ENCODE data around the gene PHRF1.

Gene PHRF1

GRCh38 chr11:609341-609811, 33.1 kb downstream of the PHRF1 start:
- Histone ChIP-seq H3K36me3 (ENCODE audit: control insufficient read depth in 5 of 5, insufficient read depth in 5 of 5, low read length in 5 of 5) (peaks cover 0 to 92% (median 90%) of the 10 kb centered on the region in 5 donors), H3K27ac (ENCODE audit: low read depth, low read length) (no peak overlapping the region), H3K9me3 (ENCODE audit: control insufficient read depth in 5 of 5, low read length in 5 of 5) (no peaks in the 10 kb centered on the region), H3K4me3 (ENCODE audit: low read depth in 1 of 5, low read length in 5 of 5) (no peak overlapping the region), H3K27me3 (ENCODE audit: control insufficient read depth in 5 of 5, insufficient read depth in 4 of 5, low read length in 5 of 5) (no peaks in the 10 kb centered on the region), H3K4me1 (ENCODE audit: control insufficient read depth in 5 of 5, insufficient read depth in 5 of 5, low read length in 5 of 5) (peaks cover 0 to 21% (median 8%) of the 10 kb centered on the region in 5 donors), H3K9ac (ENCODE audit: low read length in 5 of 5) (no peak overlapping the region)

- Histone ChIP-seq H3K9me3 (ENCODE audit: control insufficient read depth in 5 of 5, low read length in 5 of 5) (no peaks in the 10 kb centered on the region), H3K27me3 (ENCODE audit: control insufficient read depth in 5 of 5, insufficient read depth in 4 of 5, low read length in 5 of 5) (no peaks in the 10 kb centered on the region), H3K4me1 (ENCODE audit: control insufficient read depth in 5 of 5, insufficient read depth in 5 of 5, low read length in 5 of 5) (peaks cover 0 to 30% (median 17%) of the 10 kb centered on the region in 5 donors), H3K4me3 (ENCODE audit: low read depth in 1 of 5, low read length in 5 of 5) (no peak overlapping the region), H3K27ac (ENCODE audit: low read depth, low read length) (no peak overlapping the region), H3K36me3 (ENCODE audit: control insufficient read depth in 5 of 5, insufficient read depth in 5 of 5, low read length in 5 of 5) (peaks cover 0 to 86% (median 81%) of the 10 kb centered on the region in 5 donors), H3K9ac (ENCODE audit: low read length in 5 of 5) (no peak overlapping the region)
Observed at GRCh38 chr11:610146-610801, 34.0 kb downstream of the PHRF1 start.

GRCh38 chr11:611001-611996, 35.0 kb downstream of the PHRF1 start:
- Histone ChIP-seq H3K27ac (ENCODE audit: low read depth, low read length) (no peak overlapping the region), H3K4me1 (ENCODE audit: control insufficient read depth in 5 of 5, insufficient read depth in 5 of 5, low read length in 5 of 5) (peaks cover 0 to 37% (median 22%) of the 10 kb centered on the region in 5 donors), H3K36me3 (ENCODE audit: control insufficient read depth in 5 of 5, insufficient read depth in 5 of 5, low read length in 5 of 5) (peaks cover 0 to 76% (median 71%) of the 10 kb centered on the region in 5 donors), H3K27me3 (ENCODE audit: control insufficient read depth in 5 of 5, insufficient read depth in 4 of 5, low read length in 5 of 5) (no peaks in the 10 kb centered on the region), H3K9ac (ENCODE audit: low read length in 5 of 5) (no peak overlapping the region), H3K9me3 (ENCODE audit: control insufficient read depth in 5 of 5, low read length in 5 of 5) (no peaks in the 10 kb centered on the region), H3K4me3 (ENCODE audit: low read depth in 1 of 5, low read length in 5 of 5) (no peak overlapping the region)

GRCh38 chr11:612201-612960, 36.1 kb downstream of the PHRF1 start:
- no peaks in the 10 kb centered on the region for H3K27me3 ChIP-seq (ENCODE audit: control insufficient read depth in 5 of 5, insufficient read depth in 4 of 5, low read length in 5 of 5)
- peaks cover 0 to 65% (median 60%) of the 10 kb centered on the region in 5 donors for H3K36me3 ChIP-seq (ENCODE audit: control insufficient read depth in 5 of 5, insufficient read depth in 5 of 5, low read length in 5 of 5)
- peaks cover 0 to 45% (median 26%) of the 10 kb centered on the region in 5 donors for H3K4me1 ChIP-seq (ENCODE audit: control insufficient read depth in 5 of 5, insufficient read depth in 5 of 5, low read length in 5 of 5)
- no peak overlapping the region for H3K27ac ChIP-seq (ENCODE audit: low read depth, low read length)
- no peaks in the 10 kb centered on the region for H3K9me3 ChIP-seq (ENCODE audit: control insufficient read depth in 5 of 5, low read length in 5 of 5)
- H3K9ac ChIP-seq (ENCODE audit: low read length in 5 of 5) = no peak overlapping the region
- H3K4me3 ChIP-seq (ENCODE audit: low read depth in 1 of 5, low read length in 5 of 5) = no peak overlapping the region

- Histone ChIP-seq H3K36me3 (ENCODE audit: control insufficient read depth in 5 of 5, insufficient read depth in 5 of 5, low read length in 5 of 5) (peaks cover 0 to 60% (median 54%) of the 10 kb centered on the region in 5 donors), H3K4me1 (ENCODE audit: control insufficient read depth in 5 of 5, insufficient read depth in 5 of 5, low read length in 5 of 5) (peaks cover 0 to 45% (median 26%) of the 10 kb centered on the region in 5 donors), H3K9me3 (ENCODE audit: control insufficient read depth in 5 of 5, low read length in 5 of 5) (no peaks in the 10 kb centered on the region), H3K4me3 (ENCODE audit: low read depth in 1 of 5, low read length in 5 of 5) (no peak overlapping the region), H3K27me3 (ENCODE audit: control insufficient read depth in 5 of 5, insufficient read depth in 4 of 5, low read length in 5 of 5) (no peaks in the 10 kb centered on the region), H3K9ac (ENCODE audit: low read length in 5 of 5) (no peak overlapping the region), H3K27ac (ENCODE audit: low read depth, low read length) (no peak overlapping the region)
Observed at GRCh38 chr11:612961-613300, 36.7 kb downstream of the PHRF1 start.

- peak overlapping the region; percentile 86 for H3K27ac ChIP-seq (ENCODE audit: low read depth, low read length)
- no peak overlapping the region for H3K9ac ChIP-seq (ENCODE audit: low read length in 5 of 5)
- no peak overlapping the region for H3K4me3 ChIP-seq (ENCODE audit: low read depth in 1 of 5, low read length in 5 of 5)
- no peaks in the 10 kb centered on the region for H3K9me3 ChIP-seq (ENCODE audit: control insufficient read depth in 5 of 5, low read length in 5 of 5)
- no peaks in the 10 kb centered on the region for H3K27me3 ChIP-seq (ENCODE audit: control insufficient read depth in 5 of 5, insufficient read depth in 4 of 5, low read length in 5 of 5)
- H3K4me1 ChIP-seq (ENCODE audit: control insufficient read depth in 5 of 5, insufficient read depth in 5 of 5, low read length in 5 of 5) = peaks cover 0 to 40% (median 26%) of the 10 kb centered on the region in 5 donors
- H3K36me3 ChIP-seq (ENCODE audit: control insufficient read depth in 5 of 5, insufficient read depth in 5 of 5, low read length in 5 of 5) = peaks cover 0 to 60% (median 51%) of the 10 kb centered on the region in 5 donors
Observed at GRCh38 chr11:613369-613968, 37.2 kb downstream of the PHRF1 start.

- peak overlapping the region in 3 of 5 donors; percentile 94 to 96 (median 95) for H3K4me3 ChIP-seq (ENCODE audit: low read depth in 1 of 5, low read length in 5 of 5)
- H3K36me3 ChIP-seq (ENCODE audit: control insufficient read depth in 5 of 5, insufficient read depth in 5 of 5, low read length in 5 of 5) = peaks cover 0 to 54% (median 45%) of the 10 kb centered on the region in 5 donors
- peak overlapping the region in 4 of 5 donors; percentile 26 to 72 (median 50) for H3K9ac ChIP-seq (ENCODE audit: low read length in 5 of 5)
- peak overlapping the region; percentile 86 for H3K27ac ChIP-seq (ENCODE audit: low read depth, low read length)
- no peaks in the 10 kb centered on the region for H3K9me3 ChIP-seq (ENCODE audit: control insufficient read depth in 5 of 5, low read length in 5 of 5)
- peaks cover 0 to 34% (median 23%) of the 10 kb centered on the region in 5 donors for H3K4me1 ChIP-seq (ENCODE audit: control insufficient read depth in 5 of 5, insufficient read depth in 5 of 5, low read length in 5 of 5)
- no peaks in the 10 kb centered on the region for H3K27me3 ChIP-seq (ENCODE audit: control insufficient read depth in 5 of 5, insufficient read depth in 4 of 5, low read length in 5 of 5)
Observed at GRCh38 chr11:614021-614622, 37.9 kb downstream of the PHRF1 start.

- H3K27me3 ChIP-seq (ENCODE audit: control insufficient read depth in 5 of 5, insufficient read depth in 4 of 5, low read length in 5 of 5) = no peaks in the 10 kb centered on the region
- peak overlapping the region; percentile 86 for H3K27ac ChIP-seq (ENCODE audit: low read depth, low read length)
- peak overlapping the region; percentile 48 to 96 (median 85) for H3K9ac ChIP-seq (ENCODE audit: low read length in 5 of 5)
- peaks cover 0 to 46% (median 38%) of the 10 kb centered on the region in 5 donors for H3K36me3 ChIP-seq (ENCODE audit: control insufficient read depth in 5 of 5, insufficient read depth in 5 of 5, low read length in 5 of 5)
- no peaks in the 10 kb centered on the region for H3K9me3 ChIP-seq (ENCODE audit: control insufficient read depth in 5 of 5, low read length in 5 of 5)
- H3K4me1 ChIP-seq (ENCODE audit: control insufficient read depth in 5 of 5, insufficient read depth in 5 of 5, low read length in 5 of 5) = peaks cover 0 to 32% (median 23%) of the 10 kb centered on the region in 5 donors
- H3K4me3 ChIP-seq (ENCODE audit: low read depth in 1 of 5, low read length in 5 of 5) = peak overlapping the region; percentile 13 to 96 (median 94)
Observed at GRCh38 chr11:614623-615503, 38.6 kb downstream of the PHRF1 start.

Data from subcutaneous abdominal adipose tissue (tissue), 5 donors.